WTC11 (cell line): ENCODE results near the gene NFAT5. TPM values are rescaled to one million over a fixed set of nuclear protein-coding genes. Genes with fewer than 3 reads are reported as not detected.

Source experiments
- ELF4 ChIP-seq: sonication (generic); formaldehyde crosslinking; IDR thresholded peaks from 2 replicates; pipeline ENCODE4 v1.8.1; 2022; ENCODE audit warnings: low read depth, mild to moderate bottlenecking, moderate library complexity, missing genetic modification reagents
- ESRRA ChIP-seq: sonication (generic); formaldehyde crosslinking; IDR thresholded peaks from 2 replicates; pipeline ENCODE4 v1.8.1; 2022; ENCODE audit warnings: mild to moderate bottlenecking, missing genetic modification reagents, borderline replicate concordance
- FOXP1 ChIP-seq: sonication (generic); formaldehyde crosslinking; IDR thresholded peaks from 2 replicates; pipeline ENCODE4 v1.8.0; 2022; ENCODE audit warnings: missing genetic modification reagents, mild to moderate bottlenecking, moderate library complexity, borderline replicate concordance
- KAT7 ChIP-seq: sonication (generic); formaldehyde crosslinking; IDR thresholded peaks from 2 replicates; pipeline ENCODE4 v1.8.1; 2023; ENCODE audit warnings: missing genetic modification reagents, mild to moderate bottlenecking, borderline replicate concordance
- NR3C1 ChIP-seq: sonication (generic); formaldehyde crosslinking; conservative IDR thresholded peaks from 2 replicates; pipeline ENCODE4 v1.8.1; 2023; ENCODE audit warnings: low read depth, mild to moderate bottlenecking, missing genetic modification reagents
- PRRX2 ChIP-seq: fragments of 250-450 bp; sonication (Bioruptor Pico); IDR thresholded peaks from 2 replicates; pipeline ENCODE4 v1.8.0; 2021; ENCODE audit warnings: mild to moderate bottlenecking
- RORB ChIP-seq: fragments of 250-450 bp; sonication (Bioruptor Pico); IDR thresholded peaks from 2 replicates; pipeline ENCODE4 v1.9.0; 2021; ENCODE audit warnings: mild to moderate bottlenecking
- SOX15 ChIP-seq: fragments of 250-450 bp; sonication (Bioruptor Pico); IDR thresholded peaks from 2 replicates; pipeline ENCODE4 v1.9.0; 2021; ENCODE audit warnings: mild to moderate bottlenecking
- SP1 ChIP-seq: sonication (generic); formaldehyde crosslinking; conservative IDR thresholded peaks from 2 replicates; pipeline ENCODE4 v1.8.1; 2022; ENCODE audit warnings: missing genetic modification reagents
- TCF7 ChIP-seq: sonication (generic); formaldehyde crosslinking; IDR thresholded peaks from 2 replicates; pipeline ENCODE4 v1.8.0; 2022; ENCODE audit warnings: mild to moderate bottlenecking, low read depth, missing genetic modification reagents, moderate library complexity
- TEAD4 ChIP-seq: sonication (generic); formaldehyde crosslinking; IDR thresholded peaks from 2 replicates; pipeline ENCODE4 v1.8.0; 2022; ENCODE audit warnings: mild to moderate bottlenecking, missing genetic modification reagents
- ZNF219 ChIP-seq: sonication (generic); formaldehyde crosslinking; IDR thresholded peaks from 2 replicates; pipeline ENCODE4 v1.8.0; 2023; ENCODE audit warnings: missing genetic modification reagents, mild to moderate bottlenecking, borderline replicate concordance
- total RNA-seq: library from RNA; stranded (reverse); gene quantifications from 3 replicates; pipeline ENCODE4 v1.2.3, GENCODE V29; 2021
- TF ChIP-seq, protein P1 (sequence below): sonication (generic); formaldehyde crosslinking; IDR thresholded peaks from 2 replicates; pipeline ENCODE4 v1.8.1; 2022; ENCODE audit warnings: low read depth, missing genetic modification reagents, borderline replicate concordance
- TF ChIP-seq, protein P2 (sequence below): sonication (generic); formaldehyde crosslinking; IDR thresholded peaks from 2 replicates; pipeline ENCODE4 v1.8.0; 2023; ENCODE audit warnings: mild to moderate bottlenecking, missing genetic modification reagents
- TF ChIP-seq, protein P3 (sequence below): sonication (generic); formaldehyde crosslinking; IDR thresholded peaks from 2 replicates; pipeline ENCODE4 v1.8.1; 2023; ENCODE audit warnings: mild to moderate bottlenecking, missing genetic modification reagents, moderate library complexity
- TF ChIP-seq, protein P4 (sequence below): fragments of 250-450 bp; sonication (Bioruptor Pico); IDR thresholded peaks from 2 replicates; pipeline ENCODE4 v1.8.0; 2021; ENCODE audit warnings: mild to moderate bottlenecking
- TF ChIP-seq, protein P5 (sequence below): sonication (generic); formaldehyde crosslinking; IDR thresholded peaks from 2 replicates; pipeline ENCODE4 v1.8.0; 2023; ENCODE audit warnings: missing genetic modification reagents, mild to moderate bottlenecking, borderline replicate concordance
- TF ChIP-seq, protein P6 (sequence below): sonication (generic); formaldehyde crosslinking; IDR thresholded peaks from 2 replicates; pipeline ENCODE4 v1.8.0; 2023; ENCODE audit warnings: missing genetic modification reagents
- TF ChIP-seq, protein P7 (sequence below): fragments of 250-450 bp; sonication (Bioruptor Pico); IDR thresholded peaks from 2 replicates; pipeline ENCODE4 v1.9.0; 2021; ENCODE audit warnings: moderate library complexity, mild to moderate bottlenecking, inconsistent platforms, borderline replicate concordance
- TF ChIP-seq, protein P8 (sequence below): sonication (generic); formaldehyde crosslinking; IDR thresholded peaks from 2 replicates; pipeline ENCODE4 v1.8.0; 2022; ENCODE audit warnings: mild to moderate bottlenecking, missing genetic modification reagents
- TF ChIP-seq, protein P9 (sequence below): sonication (generic); formaldehyde crosslinking; conservative IDR thresholded peaks from 2 replicates; pipeline ENCODE4 v1.8.1; 2022; ENCODE audit warnings: mild to moderate bottlenecking, missing genetic modification reagents

NFAT5 gene
- total RNA-seq, 1 experiment from 2014 or later, result 23.2 TPM

DNA sequence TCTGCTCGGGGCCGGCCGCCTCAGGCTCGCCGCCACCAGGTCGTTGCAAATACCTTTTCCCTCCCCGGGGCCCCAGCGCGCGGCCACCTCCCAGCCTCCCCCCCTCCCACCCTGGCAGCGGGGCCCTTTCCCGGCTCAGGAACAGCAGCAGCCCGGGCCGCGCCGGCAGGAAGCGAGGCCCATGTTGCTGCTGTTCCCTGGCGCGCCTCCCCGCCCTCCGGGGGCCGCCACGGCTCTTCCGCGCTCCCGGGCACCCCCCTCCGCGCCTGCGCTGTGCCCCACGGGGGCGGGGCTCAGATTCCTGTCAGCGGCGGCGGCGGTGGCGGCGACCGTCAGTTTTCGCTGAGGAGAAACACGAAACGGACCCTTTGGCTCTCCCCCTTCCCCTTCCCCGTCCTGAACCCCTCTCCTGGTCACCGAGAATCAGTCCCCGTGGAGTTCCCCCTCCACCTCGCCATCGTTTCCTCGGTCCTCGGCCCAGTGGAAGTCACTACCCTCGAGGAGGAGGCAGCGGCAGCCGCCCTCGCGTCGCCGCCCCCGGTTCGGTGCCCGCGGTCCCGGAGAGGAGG lies at the start of gene NFAT5 (continued):
- TF ChIP-seq ZNF219 (CRISPR knock-in tag) (0 out of 2 replicates have a peak, but pooled peaks have one; percentile 12), ELF4 (CRISPR knock-in tag) (no peak), NR3C1 (no peak), SOX15 (CRISPR knock-in tag) (no peak), SP1 (CRISPR knock-in tag) (peak; percentile 94), ESRRA (CRISPR knock-in tag) (no peak), PRRX2 (no peak), TEAD4 (CRISPR knock-in tag) (no peak), KAT7 (CRISPR knock-in tag) (0 out of 2 replicates have a peak, but pooled peaks have one; percentile 56), FOXP1 (CRISPR knock-in tag) (peak; percentile 82; the same call in 1 of the 2 replicates), TCF7 (CRISPR knock-in tag) (no peak), RORB (no peak)
- TF ChIP-seq, protein P1, sequence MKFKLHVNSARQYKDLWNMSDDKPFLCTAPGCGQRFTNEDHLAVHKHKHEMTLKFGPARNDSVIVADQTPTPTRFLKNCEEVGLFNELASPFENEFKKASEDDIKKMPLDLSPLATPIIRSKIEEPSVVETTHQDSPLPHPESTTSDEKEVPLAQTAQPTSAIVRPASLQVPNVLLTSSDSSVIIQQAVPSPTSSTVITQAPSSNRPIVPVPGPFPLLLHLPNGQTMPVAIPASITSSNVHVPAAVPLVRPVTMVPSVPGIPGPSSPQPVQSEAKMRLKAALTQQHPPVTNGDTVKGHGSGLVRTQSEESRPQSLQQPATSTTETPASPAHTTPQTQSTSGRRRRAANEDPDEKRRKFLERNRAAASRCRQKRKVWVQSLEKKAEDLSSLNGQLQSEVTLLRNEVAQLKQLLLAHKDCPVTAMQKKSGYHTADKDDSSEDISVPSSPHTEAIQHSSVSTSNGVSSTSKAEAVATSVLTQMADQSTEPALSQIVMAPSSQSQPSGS (CRISPR knock-in tag), result no peak
- TF ChIP-seq, protein P2, sequence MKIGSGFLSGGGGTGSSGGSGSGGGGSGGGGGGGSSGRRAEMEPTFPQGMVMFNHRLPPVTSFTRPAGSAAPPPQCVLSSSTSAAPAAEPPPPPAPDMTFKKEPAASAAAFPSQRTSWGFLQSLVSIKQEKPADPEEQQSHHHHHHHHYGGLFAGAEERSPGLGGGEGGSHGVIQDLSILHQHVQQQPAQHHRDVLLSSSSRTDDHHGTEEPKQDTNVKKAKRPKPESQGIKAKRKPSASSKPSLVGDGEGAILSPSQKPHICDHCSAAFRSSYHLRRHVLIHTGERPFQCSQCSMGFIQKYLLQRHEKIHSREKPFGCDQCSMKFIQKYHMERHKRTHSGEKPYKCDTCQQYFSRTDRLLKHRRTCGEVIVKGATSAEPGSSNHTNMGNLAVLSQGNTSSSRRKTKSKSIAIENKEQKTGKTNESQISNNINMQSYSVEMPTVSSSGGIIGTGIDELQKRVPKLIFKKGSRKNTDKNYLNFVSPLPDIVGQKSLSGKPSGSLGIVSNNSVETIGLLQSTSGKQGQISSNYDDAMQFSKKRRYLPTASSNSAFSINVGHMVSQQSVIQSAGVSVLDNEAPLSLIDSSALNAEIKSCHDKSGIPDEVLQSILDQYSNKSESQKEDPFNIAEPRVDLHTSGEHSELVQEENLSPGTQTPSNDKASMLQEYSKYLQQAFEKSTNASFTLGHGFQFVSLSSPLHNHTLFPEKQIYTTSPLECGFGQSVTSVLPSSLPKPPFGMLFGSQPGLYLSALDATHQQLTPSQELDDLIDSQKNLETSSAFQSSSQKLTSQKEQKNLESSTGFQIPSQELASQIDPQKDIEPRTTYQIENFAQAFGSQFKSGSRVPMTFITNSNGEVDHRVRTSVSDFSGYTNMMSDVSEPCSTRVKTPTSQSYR (CRISPR knock-in tag), result no peak; the same call in 1 of the 2 replicates
- TF ChIP-seq, protein P3, sequence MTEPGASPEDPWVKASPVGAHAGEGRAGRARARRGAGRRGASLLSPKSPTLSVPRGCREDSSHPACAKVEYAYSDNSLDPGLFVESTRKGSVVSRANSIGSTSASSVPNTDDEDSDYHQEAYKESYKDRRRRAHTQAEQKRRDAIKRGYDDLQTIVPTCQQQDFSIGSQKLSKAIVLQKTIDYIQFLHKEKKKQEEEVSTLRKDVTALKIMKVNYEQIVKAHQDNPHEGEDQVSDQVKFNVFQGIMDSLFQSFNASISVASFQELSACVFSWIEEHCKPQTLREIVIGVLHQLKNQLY (CRISPR knock-in tag), result no peak
- TF ChIP-seq, protein P4, sequence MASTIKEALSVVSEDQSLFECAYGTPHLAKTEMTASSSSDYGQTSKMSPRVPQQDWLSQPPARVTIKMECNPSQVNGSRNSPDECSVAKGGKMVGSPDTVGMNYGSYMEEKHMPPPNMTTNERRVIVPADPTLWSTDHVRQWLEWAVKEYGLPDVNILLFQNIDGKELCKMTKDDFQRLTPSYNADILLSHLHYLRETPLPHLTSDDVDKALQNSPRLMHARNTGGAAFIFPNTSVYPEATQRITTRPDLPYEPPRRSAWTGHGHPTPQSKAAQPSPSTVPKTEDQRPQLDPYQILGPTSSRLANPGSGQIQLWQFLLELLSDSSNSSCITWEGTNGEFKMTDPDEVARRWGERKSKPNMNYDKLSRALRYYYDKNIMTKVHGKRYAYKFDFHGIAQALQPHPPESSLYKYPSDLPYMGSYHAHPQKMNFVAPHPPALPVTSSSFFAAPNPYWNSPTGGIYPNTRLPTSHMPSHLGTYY, result no peak
- TF ChIP-seq, protein P5, sequence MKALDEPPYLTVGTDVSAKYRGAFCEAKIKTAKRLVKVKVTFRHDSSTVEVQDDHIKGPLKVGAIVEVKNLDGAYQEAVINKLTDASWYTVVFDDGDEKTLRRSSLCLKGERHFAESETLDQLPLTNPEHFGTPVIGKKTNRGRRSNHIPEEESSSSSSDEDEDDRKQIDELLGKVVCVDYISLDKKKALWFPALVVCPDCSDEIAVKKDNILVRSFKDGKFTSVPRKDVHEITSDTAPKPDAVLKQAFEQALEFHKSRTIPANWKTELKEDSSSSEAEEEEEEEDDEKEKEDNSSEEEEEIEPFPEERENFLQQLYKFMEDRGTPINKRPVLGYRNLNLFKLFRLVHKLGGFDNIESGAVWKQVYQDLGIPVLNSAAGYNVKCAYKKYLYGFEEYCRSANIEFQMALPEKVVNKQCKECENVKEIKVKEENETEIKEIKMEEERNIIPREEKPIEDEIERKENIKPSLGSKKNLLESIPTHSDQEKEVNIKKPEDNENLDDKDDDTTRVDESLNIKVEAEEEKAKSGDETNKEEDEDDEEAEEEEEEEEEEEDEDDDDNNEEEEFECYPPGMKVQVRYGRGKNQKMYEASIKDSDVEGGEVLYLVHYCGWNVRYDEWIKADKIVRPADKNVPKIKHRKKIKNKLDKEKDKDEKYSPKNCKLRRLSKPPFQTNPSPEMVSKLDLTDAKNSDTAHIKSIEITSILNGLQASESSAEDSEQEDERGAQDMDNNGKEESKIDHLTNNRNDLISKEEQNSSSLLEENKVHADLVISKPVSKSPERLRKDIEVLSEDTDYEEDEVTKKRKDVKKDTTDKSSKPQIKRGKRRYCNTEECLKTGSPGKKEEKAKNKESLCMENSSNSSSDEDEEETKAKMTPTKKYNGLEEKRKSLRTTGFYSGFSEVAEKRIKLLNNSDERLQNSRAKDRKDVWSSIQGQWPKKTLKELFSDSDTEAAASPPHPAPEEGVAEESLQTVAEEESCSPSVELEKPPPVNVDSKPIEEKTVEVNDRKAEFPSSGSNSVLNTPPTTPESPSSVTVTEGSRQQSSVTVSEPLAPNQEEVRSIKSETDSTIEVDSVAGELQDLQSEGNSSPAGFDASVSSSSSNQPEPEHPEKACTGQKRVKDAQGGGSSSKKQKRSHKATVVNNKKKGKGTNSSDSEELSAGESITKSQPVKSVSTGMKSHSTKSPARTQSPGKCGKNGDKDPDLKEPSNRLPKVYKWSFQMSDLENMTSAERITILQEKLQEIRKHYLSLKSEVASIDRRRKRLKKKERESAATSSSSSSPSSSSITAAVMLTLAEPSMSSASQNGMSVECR (CRISPR knock-in tag), result 0 out of 2 replicates have a peak, but pooled peaks have one; percentile 23
- TF ChIP-seq, protein P6, sequence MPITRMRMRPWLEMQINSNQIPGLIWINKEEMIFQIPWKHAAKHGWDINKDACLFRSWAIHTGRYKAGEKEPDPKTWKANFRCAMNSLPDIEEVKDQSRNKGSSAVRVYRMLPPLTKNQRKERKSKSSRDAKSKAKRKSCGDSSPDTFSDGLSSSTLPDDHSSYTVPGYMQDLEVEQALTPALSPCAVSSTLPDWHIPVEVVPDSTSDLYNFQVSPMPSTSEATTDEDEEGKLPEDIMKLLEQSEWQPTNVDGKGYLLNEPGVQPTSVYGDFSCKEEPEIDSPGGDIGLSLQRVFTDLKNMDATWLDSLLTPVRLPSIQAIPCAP, result no peak
- TF ChIP-seq, protein P7, sequence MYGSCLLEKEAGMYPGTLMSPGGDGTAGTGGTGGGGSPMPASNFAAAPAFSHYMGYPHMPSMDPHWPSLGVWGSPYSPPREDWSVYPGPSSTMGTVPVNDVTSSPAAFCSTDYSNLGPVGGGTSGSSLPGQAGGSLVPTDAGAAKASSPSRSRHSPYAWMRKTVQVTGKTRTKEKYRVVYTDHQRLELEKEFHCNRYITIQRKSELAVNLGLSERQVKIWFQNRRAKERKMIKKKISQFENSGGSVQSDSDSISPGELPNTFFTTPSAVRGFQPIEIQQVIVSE (CRISPR knock-in tag), result no peak
- TF ChIP-seq, protein P8, sequence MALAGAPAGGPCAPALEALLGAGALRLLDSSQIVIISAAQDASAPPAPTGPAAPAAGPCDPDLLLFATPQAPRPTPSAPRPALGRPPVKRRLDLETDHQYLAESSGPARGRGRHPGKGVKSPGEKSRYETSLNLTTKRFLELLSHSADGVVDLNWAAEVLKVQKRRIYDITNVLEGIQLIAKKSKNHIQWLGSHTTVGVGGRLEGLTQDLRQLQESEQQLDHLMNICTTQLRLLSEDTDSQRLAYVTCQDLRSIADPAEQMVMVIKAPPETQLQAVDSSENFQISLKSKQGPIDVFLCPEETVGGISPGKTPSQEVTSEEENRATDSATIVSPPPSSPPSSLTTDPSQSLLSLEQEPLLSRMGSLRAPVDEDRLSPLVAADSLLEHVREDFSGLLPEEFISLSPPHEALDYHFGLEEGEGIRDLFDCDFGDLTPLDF (CRISPR knock-in tag), result 0 out of 2 replicates have a peak, but pooled peaks have one; percentile 31
- TF ChIP-seq, protein P9, sequence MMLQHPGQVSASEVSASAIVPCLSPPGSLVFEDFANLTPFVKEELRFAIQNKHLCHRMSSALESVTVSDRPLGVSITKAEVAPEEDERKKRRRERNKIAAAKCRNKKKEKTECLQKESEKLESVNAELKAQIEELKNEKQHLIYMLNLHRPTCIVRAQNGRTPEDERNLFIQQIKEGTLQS (CRISPR knock-in tag), result no peak
